ENCODE data around the gene STH.

STH gene

DNA sequence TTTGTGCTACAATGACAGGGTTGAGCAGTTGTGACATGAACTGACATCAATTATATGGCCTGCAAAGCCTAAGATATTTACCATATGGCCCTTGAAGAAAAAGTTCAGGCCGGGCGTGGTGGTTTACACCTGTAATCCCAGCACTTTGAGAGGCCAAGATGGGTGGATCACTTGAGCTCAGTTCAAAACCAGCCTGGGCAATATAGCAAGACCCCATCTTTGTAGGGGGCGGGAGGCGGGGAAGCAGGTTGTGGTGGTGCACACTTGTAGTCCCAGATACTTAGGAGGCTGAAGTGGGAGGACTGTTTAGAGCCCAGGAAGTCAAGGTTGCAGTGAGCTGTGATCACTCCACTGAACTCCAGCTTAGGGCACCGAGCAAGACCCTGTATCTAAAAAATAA lies 48.3 kb downstream of the STH start:
- Mint-ChIP-seq H3K4me1 (peaks cover 31% of the 10 kb centered on the region), H3K27me3 (ENCODE audit: low read depth) (no peaks in the 10 kb centered on the region), H3K36me3 (ENCODE audit: low read depth) (peaks cover 79% of the 10 kb centered on the region), H3K9me3 (no peaks in the 10 kb centered on the region), H3K4me3 (no peak overlapping the region), H3K27ac (peak overlapping the region in 1 of 3 experiments; percentile 35)
- TF ChIP-seq, protein P1, sequence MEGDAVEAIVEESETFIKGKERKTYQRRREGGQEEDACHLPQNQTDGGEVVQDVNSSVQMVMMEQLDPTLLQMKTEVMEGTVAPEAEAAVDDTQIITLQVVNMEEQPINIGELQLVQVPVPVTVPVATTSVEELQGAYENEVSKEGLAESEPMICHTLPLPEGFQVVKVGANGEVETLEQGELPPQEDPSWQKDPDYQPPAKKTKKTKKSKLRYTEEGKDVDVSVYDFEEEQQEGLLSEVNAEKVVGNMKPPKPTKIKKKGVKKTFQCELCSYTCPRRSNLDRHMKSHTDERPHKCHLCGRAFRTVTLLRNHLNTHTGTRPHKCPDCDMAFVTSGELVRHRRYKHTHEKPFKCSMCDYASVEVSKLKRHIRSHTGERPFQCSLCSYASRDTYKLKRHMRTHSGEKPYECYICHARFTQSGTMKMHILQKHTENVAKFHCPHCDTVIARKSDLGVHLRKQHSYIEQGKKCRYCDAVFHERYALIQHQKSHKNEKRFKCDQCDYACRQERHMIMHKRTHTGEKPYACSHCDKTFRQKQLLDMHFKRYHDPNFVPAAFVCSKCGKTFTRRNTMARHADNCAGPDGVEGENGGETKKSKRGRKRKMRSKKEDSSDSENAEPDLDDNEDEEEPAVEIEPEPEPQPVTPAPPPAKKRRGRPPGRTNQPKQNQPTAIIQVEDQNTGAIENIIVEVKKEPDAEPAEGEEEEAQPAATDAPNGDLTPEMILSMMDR (IDR thresholded peaks at IDR 0.05; ENCODE audit: unreplicated experiment in 3 of 3), result no peak

DNA sequence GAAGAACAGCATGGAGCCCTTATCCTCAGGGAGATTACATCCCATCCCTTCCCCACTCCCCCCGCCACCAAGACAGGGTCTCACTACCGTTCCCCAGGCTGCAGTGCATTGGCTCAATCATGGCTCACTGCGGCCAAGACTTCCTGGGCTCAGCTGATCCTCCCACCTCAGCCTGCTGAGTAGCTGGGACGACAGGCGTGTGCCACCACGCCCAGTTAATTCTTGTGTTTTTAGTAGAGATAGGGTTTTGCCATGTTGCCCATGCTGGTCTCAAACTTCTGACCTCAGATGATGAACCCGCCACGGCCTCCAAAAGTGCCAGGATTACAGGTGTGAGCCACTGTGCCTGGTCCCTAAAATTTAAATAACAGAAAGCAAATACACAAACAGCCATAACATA lies 48.8 kb downstream of the STH start:
- Mint-ChIP-seq H3K36me3 (ENCODE audit: low read depth) (peaks cover 81% of the 10 kb centered on the region), H3K9me3 (no peaks in the 10 kb centered on the region), H3K27ac (no peak overlapping the region), H3K4me1 (peaks cover 31% of the 10 kb centered on the region), H3K27me3 (ENCODE audit: low read depth) (no peaks in the 10 kb centered on the region), H3K4me3 (no peak overlapping the region)
- TF ChIP-seq, protein P1 (IDR thresholded peaks at IDR 0.05; ENCODE audit: unreplicated experiment in 3 of 3), result no peak
